Tibial artery (tissue), 4 donors: ENCODE measurements around the gene NLN.

Experiments used
- DNase-seq, 2 donors: peaks; one replicate each; pipeline ENCODE4 v3.0.0-alpha.2; 2019
- H3K27ac ChIP-seq, 2 donors: fragments of 200-600 bp; sonication (generic) in 1 of 2; 1 replicate in 1 of 2; 2 replicates in 1 of 2; pipeline ENCODE4 v1.5.1; 2018 to 2019; ENCODE audit warnings: mild to moderate bottlenecking in 1 of 2
- H3K27me3 ChIP-seq, 2 donors: fragments of 200-600 bp; sonication (generic) in 1 of 2; one replicate each; pipeline versions ENCODE4 v1.5.1 to v1.6.0; 2016 to 2019
- H3K36me3 ChIP-seq, 3 donors: fragments of 200-600 bp; sonication (generic) in 2 of 3; one replicate each; pipeline ENCODE4 v1.5.1; 2016 to 2019; ENCODE audit warnings: mild to moderate bottlenecking in 2 of 3
- H3K4me1 ChIP-seq, 4 donors: fragments of 200-600 bp; sonication (generic) in 2 of 4; 1 replicate in 3 of 4; 2 replicates in 1 of 4; pipeline ENCODE4 v1.5.1; 2016 to 2019
- H3K4me3 ChIP-seq, 2 donors: fragments of 200-600 bp; sonication (generic) in 1 of 2; 1 replicate in 1 of 2; 2 replicates in 1 of 2; pipeline ENCODE4 v1.5.1; 2018 to 2019; ENCODE audit warnings: mild to moderate bottlenecking in 2 of 2
- H3K9me3 ChIP-seq, 3 donors: fragments of 200-600 bp; sonication (generic) in 1 of 3; one replicate each; pipeline ENCODE4 v1.5.1; 2016 to 2019
- intact Hi-C: fragments of 100-400 bp; cut with DNase I; formaldehyde crosslinking; loops from one replicate; pipeline ENCODE4 v1.15.0; 2023; ENCODE audit warnings: low total_unique reads
- TF ChIP-seq, protein P1 (sequence below), 2 experiments: fragments of 200-600 bp in 1 of 2; fragments of 450-650 bp in 1 of 2; IDR thresholded peaks; one replicate each; pipeline ENCODE4 v1.5.1; 2017 to 2019; ENCODE audit warnings: antibody characterized with exemption in 2 of 2, mild to moderate bottlenecking in 1 of 2, moderate library complexity in 1 of 2

The NLN gene

DNA sequence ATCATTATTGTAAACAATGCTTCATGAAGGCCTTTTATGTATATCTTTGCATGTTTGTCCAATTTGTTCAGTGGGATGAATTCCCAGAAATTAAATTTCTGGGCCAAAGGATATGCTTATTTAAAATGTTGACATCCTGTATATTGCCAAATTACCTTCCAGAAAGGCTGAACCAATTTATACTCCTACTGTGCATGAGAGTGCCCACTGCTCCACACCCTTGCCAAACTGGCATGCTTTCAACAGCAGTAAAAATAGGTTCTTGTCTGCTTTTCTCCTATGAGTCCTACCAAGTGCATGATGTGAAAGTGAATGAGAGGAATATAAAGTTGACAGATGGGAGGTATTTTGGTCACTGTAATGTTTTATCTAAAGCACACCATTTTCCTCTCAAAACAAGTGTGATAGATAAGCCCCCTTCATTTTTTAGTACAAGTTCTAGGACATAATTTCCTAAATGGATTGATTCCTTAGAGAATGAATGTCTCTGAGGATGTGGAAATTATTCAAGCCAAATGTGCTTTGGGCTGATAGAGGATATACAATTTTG lies 133.8 kb downstream of the NLN start:
- Histone ChIP-seq H3K27me3 (no peaks in the 10 kb centered on the region), H3K36me3 (no peaks in the 10 kb centered on the region), H3K9me3 (no peaks in the 10 kb centered on the region), H3K4me3 (no peak overlapping the region), H3K27ac (no peak overlapping the region), H3K4me1 (no peaks in the 10 kb centered on the region)
- intact Hi-C loops: no loop called here
- TF ChIP-seq, protein P1, sequence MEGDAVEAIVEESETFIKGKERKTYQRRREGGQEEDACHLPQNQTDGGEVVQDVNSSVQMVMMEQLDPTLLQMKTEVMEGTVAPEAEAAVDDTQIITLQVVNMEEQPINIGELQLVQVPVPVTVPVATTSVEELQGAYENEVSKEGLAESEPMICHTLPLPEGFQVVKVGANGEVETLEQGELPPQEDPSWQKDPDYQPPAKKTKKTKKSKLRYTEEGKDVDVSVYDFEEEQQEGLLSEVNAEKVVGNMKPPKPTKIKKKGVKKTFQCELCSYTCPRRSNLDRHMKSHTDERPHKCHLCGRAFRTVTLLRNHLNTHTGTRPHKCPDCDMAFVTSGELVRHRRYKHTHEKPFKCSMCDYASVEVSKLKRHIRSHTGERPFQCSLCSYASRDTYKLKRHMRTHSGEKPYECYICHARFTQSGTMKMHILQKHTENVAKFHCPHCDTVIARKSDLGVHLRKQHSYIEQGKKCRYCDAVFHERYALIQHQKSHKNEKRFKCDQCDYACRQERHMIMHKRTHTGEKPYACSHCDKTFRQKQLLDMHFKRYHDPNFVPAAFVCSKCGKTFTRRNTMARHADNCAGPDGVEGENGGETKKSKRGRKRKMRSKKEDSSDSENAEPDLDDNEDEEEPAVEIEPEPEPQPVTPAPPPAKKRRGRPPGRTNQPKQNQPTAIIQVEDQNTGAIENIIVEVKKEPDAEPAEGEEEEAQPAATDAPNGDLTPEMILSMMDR (IDR thresholded peaks at IDR 0.05): no peak
- no peak for DNase-seq

DNA sequence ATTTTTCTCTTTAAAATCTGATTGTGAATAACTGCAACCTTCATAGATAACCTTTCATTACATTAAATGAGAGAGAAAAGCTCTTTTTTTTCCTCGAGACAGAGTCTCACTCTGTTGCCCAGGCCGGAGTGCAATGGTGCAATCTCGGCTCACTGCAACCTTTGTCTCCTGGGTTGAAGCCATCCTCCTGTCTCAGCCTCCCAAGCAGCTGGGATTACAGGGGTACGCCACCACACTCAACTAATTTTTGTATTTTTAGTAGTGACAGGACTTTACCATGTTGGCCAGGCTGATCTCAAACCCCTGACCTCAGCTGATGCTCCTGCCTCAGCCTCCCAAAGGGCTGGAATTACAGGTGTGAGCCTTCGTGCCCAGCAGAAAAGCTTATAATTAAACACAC lies 134.5 kb downstream of the NLN start:
- intact Hi-C loops: no loop called here
- Histone ChIP-seq H3K9me3 (no peaks in the 10 kb centered on the region), H3K27me3 (no peaks in the 10 kb centered on the region), H3K36me3 (no peaks in the 10 kb centered on the region), H3K27ac (no peak overlapping the region), H3K4me3 (no peak overlapping the region), H3K4me1 (no peaks in the 10 kb centered on the region)
- DNase-seq: no peak
- TF ChIP-seq, protein P1 (IDR thresholded peaks at IDR 0.05): no peak

DNA sequence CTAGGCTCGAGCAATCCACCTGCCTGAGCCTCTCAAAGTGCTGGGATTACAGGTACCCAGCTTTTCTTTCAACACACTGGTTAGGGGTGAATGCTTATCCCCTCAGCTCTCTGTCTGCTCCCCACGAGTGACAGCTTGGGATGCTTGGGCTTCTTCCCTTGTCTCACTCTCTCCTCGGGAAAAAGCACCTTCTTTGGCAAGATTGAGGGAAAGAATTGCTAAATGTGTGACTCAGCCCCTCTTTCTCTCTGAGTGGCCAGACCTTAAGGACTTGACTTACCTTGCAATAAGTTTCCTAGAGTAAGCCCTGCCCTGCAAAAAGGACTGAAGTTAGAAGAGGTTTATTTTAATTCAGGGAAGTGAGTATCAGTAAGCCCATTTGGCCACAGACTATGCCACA lies 136.3 kb downstream of the NLN start:
- no peak for DNase-seq
- TF ChIP-seq, protein P1 (IDR thresholded peaks at IDR 0.05): no peak
- Histone ChIP-seq H3K27ac (no peak overlapping the region), H3K4me1 (no peaks in the 10 kb centered on the region), H3K36me3 (no peaks in the 10 kb centered on the region), H3K9me3 (no peaks in the 10 kb centered on the region), H3K27me3 (no peaks in the 10 kb centered on the region), H3K4me3 (no peak overlapping the region)
- intact Hi-C loops: no loop called here

DNA sequence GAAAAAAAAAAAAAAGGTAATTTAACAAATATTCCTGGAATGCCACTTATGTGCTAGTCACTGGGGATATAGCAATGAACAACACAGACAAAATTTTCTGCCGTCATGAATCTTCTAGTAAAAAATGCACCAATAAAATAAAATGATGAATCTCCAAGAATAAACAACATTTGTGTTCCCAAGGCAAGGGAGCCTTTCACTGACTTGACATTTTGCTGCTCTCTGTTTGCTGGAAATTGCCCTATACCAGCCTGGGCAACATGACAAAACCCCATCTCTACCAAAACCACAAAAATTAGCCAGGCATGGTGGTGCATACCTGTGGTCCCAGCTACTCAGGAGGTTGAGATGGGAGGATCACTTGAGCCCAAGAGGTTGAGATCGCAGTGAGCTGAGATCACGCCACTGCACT lies 139.8 kb downstream of the NLN start:
- intact Hi-C loops: no loop called here
- Histone ChIP-seq H3K36me3 (no peaks in the 10 kb centered on the region), H3K27ac (no peak overlapping the region), H3K4me1 (no peaks in the 10 kb centered on the region), H3K4me3 (no peak overlapping the region), H3K27me3 (no peaks in the 10 kb centered on the region), H3K9me3 (no peaks in the 10 kb centered on the region)
- TF ChIP-seq, protein P1 (IDR thresholded peaks at IDR 0.05): no peak
- DNase-seq: no peak

DNA sequence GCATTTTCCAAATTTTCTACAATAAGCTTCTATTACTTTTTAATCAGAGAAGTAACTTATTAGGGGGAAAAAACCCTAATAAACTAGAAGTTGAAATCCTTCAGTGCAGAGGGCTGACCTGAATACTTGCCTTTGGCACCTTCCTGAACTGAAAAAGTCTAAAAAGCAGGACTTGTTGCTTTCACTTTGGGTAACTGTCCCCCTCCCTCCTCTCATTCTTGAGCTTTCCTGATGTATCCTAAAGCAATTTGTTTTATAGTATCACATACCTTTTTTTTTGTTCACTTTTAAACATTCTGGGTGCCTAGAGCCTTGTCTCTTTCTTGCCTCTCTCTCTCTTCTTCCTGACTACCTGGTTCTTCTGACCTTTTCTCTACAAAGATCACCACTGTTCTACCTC lies 140.4 kb downstream of the NLN start:
- intact Hi-C loops: no loop called here
- Histone ChIP-seq H3K36me3 (no peaks in the 10 kb centered on the region), H3K27me3 (no peaks in the 10 kb centered on the region), H3K4me3 (no peak overlapping the region), H3K4me1 (no peaks in the 10 kb centered on the region), H3K9me3 (no peaks in the 10 kb centered on the region), H3K27ac (no peak overlapping the region)
- TF ChIP-seq, protein P1 (IDR thresholded peaks at IDR 0.05): no peak
- no peak for DNase-seq

DNA sequence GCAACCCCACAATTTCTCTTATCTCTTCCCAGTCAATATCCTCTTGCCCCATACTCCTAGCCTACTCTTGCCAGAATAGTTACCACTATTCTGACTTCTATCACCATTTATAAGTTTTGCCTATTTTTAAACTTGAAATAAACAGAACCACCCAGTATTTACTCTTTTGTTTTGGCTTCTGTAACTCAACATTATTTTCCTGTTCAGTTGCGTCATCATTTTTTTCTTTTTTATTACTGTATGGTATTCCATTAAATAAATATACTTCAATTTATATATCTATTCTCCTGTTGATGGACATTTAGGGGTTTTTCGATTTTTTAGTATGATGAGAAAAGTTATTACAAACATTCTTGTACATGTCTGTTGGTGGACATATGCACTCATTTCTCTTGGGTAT lies 141.7 kb downstream of the NLN start:
- no peak overlapping the region for H3K27ac ChIP-seq
- H3K36me3 ChIP-seq: no peaks in the 10 kb centered on the region
- no peaks in the 10 kb centered on the region for H3K9me3 ChIP-seq
- DNase-seq: no peak
- no peaks in the 10 kb centered on the region for H3K27me3 ChIP-seq
- intact Hi-C loops: no loop called here
- H3K4me1 ChIP-seq: no peaks in the 10 kb centered on the region
- TF ChIP-seq, protein P1 (IDR thresholded peaks at IDR 0.05): no peak
- no peak overlapping the region for H3K4me3 ChIP-seq
